Smooth muscle cell (in vitro differentiated cells): ENCODE data around the gene ABCC1. TPM values are rescaled to one million over a fixed set of nuclear protein-coding genes. Genes with fewer than 3 reads are reported as not detected.

ENCODE experiments used
- DNase-seq: peaks from one replicate; lab custom pipeline; 2025; ENCODE audit not compliant: unreplicated experiment; lab: John Stamatoyannopoulos, UW
- H2AFZ ChIP-seq: fragments of 200-600 bp; sonication (generic); 2 replicates; pipeline ENCODE4 v1.6.0; 2016; ENCODE audit warnings: antibody characterized with exemption, low read depth, mild to moderate bottlenecking
- H3F3A ChIP-seq: fragments of 200-600 bp; sonication (generic); 2 replicates; pipeline ENCODE4 v1.6.0; 2017; ENCODE audit warnings: antibody characterized with exemption, low read depth
- H3K27ac ChIP-seq: fragments of 200-600 bp; sonication (generic); 2 replicates; pipeline ENCODE4 v1.5.1; 2016; ENCODE audit warnings: low read depth, mild to moderate bottlenecking
- H3K27me3 ChIP-seq: fragments of 200-600 bp; sonication (generic); 2 replicates; pipeline ENCODE4 v1.6.1; 2016; ENCODE audit warnings: low read depth, mild to moderate bottlenecking
- H3K36me3 ChIP-seq: fragments of 200-600 bp; sonication (generic); 2 replicates; pipeline ENCODE4 v1.5.1; 2016; ENCODE audit warnings: low read depth
- H3K4me1 ChIP-seq: fragments of 200-600 bp; sonication (generic); 2 replicates; pipeline ENCODE4 v1.5.1; 2016; ENCODE audit warnings: low read depth
- H3K4me2 ChIP-seq: fragments of 200-600 bp; sonication (generic); 2 replicates; pipeline ENCODE4 v1.6.0; 2016; ENCODE audit warnings: mild to moderate bottlenecking
- H3K4me3 ChIP-seq: fragments of 200-600 bp; sonication (generic); 2 replicates; pipeline ENCODE4 v1.5.1; 2016; ENCODE audit warnings: mild to moderate bottlenecking
- H3K79me2 ChIP-seq: fragments of 200-600 bp; sonication (generic); 2 replicates; pipeline ENCODE4 v1.6.0; 2016; ENCODE audit warnings: low read depth, mild to moderate bottlenecking
- H3K9ac ChIP-seq: fragments of 200-600 bp; sonication (generic); 2 replicates; pipeline ENCODE4 v1.6.0; 2016; ENCODE audit warnings: low read depth
- H3K9me3 ChIP-seq: fragments of 200-600 bp; sonication (generic); replicated peaks from 2 replicates; pipeline ENCODE4 v1.5.1; 2016; ENCODE audit warnings: low read depth
- H4K20me1 ChIP-seq: fragments of 200-600 bp; sonication (generic); 2 replicates; pipeline ENCODE4 v1.6.0; 2016; ENCODE audit warnings: low read depth
- CTCF ChIP-seq: fragments of 200-600 bp; sonication (generic); IDR thresholded peaks from 2 replicates; pipeline ENCODE4 v1.5.1; 2017; ENCODE audit warnings: borderline replicate concordance, mild to moderate bottlenecking, antibody characterized with exemption; ENCODE audit not compliant: insufficient read depth, poor library complexity, severe bottlenecking
- WGBS: methylation state at CpG from one replicate; pipeline ENCODE4 v1.1.7; 2016; ENCODE audit warnings: low lambda C conversion rate; 5-methylcytosine and 5-hydroxymethylcytosine counted together
- polyA plus RNA-seq: library from polyadenylated mRNA; unstranded; fragments of >200 nt; fragmentation: Nextera tagmentation; extraction: Ambion mirVana; gene quantifications from 2 replicates; pipeline ENCODE4 v1.2.1, GENCODE V29; 2016
- total RNA-seq: library from RNA; depleted of rRNA; stranded (reverse); fragments of >200 nt; gene quantifications from 2 replicates; pipeline ENCODE4 v1.2.3, GENCODE V29; 2014

The ABCC1 gene
- total and polyA plus RNA-seq, 2 experiments from 2014 or later: 10.2 to 22.7 TPM

- no peak overlapping the region for H3K9ac ChIP-seq
- WGBS: 93% methylated on average over 10 of the region's 10 CpGs
- no peaks in the 10 kb centered on the region for H3K9me3 ChIP-seq
- H3K4me2 ChIP-seq: no peak overlapping the region
- TF ChIP-seq CTCF: no peak
- H2AFZ ChIP-seq: no peak overlapping the region
- peaks cover under 1% of the 10 kb centered on the region for H3K36me3 ChIP-seq
- no peaks in the 10 kb centered on the region for H3F3A ChIP-seq
- H3K4me1 ChIP-seq: no peaks in the 10 kb centered on the region
- H3K27me3 ChIP-seq: no peaks in the 10 kb centered on the region
- no peaks in the 10 kb centered on the region for H4K20me1 ChIP-seq
- no peak for DNase-seq
- no peaks in the 10 kb centered on the region for H3K79me2 ChIP-seq
- H3K4me3 ChIP-seq: no peak overlapping the region
- H3K27ac ChIP-seq: no peak overlapping the region
These were observed 91.9 kb downstream of the ABCC1 start for GRCh38 chr16:16041196-16041892.

- Histone ChIP-seq H2AFZ (no peak overlapping the region), H3F3A (no peaks in the 10 kb centered on the region)
- WGBS: 96% methylated on average over 2 of the region's 2 CpGs
These were observed 92.7 kb downstream of the ABCC1 start for GRCh38 chr16:16042076-16042475.

GRCh38 chr16:16045296-16045695 lies 95.9 kb downstream of the ABCC1 start:
- H3K36me3 ChIP-seq: peaks cover 3% of the 10 kb centered on the region
- DNase-seq: no peak
- H2AFZ ChIP-seq: no peak overlapping the region
- no peak for TF ChIP-seq CTCF
- H4K20me1 ChIP-seq: no peaks in the 10 kb centered on the region
- H3K4me3 ChIP-seq: no peak overlapping the region
- H3K4me1 ChIP-seq: no peaks in the 10 kb centered on the region
- no peak overlapping the region for H3K4me2 ChIP-seq
- no peak overlapping the region for H3K9ac ChIP-seq
- no peaks in the 10 kb centered on the region for H3K27me3 ChIP-seq
- H3F3A ChIP-seq: no peaks in the 10 kb centered on the region
- no peaks in the 10 kb centered on the region for H3K79me2 ChIP-seq
- no peak overlapping the region for H3K27ac ChIP-seq
- 75% methylated on average over 2 of the region's 2 CpGs for WGBS
- H3K9me3 ChIP-seq: no peaks in the 10 kb centered on the region

More at GRCh38 chr16:16042076-16042475, 92.7 kb downstream of the ABCC1 start:
- Histone ChIP-seq H3K79me2 (no peaks in the 10 kb centered on the region), H3K27ac (no peak overlapping the region), H3K9ac (no peak overlapping the region), H3K36me3 (peaks cover 3% of the 10 kb centered on the region), H3K27me3 (no peaks in the 10 kb centered on the region), H4K20me1 (no peaks in the 10 kb centered on the region), H3K4me1 (no peaks in the 10 kb centered on the region), H3K4me2 (no peak overlapping the region), H3K9me3 (no peaks in the 10 kb centered on the region), H3K4me3 (no peak overlapping the region)
- TF ChIP-seq CTCF: no peak
- DNase-seq: no peak

GRCh38 chr16:16045879-16046278 lies 96.5 kb downstream of the ABCC1 start:
- no peaks in the 10 kb centered on the region for H3K79me2 ChIP-seq
- peaks cover 3% of the 10 kb centered on the region for H3K36me3 ChIP-seq
- WGBS: 85% methylated on average over 12 of the region's 12 CpGs
- H3K4me2 ChIP-seq: no peak overlapping the region
- no peak overlapping the region for H2AFZ ChIP-seq
- H3K27me3 ChIP-seq: no peaks in the 10 kb centered on the region
- H3K27ac ChIP-seq: no peak overlapping the region
- no peaks in the 10 kb centered on the region for H3K9me3 ChIP-seq
- H3K4me1 ChIP-seq: no peaks in the 10 kb centered on the region
- TF ChIP-seq CTCF: peak; percentile 12
- no peaks in the 10 kb centered on the region for H3F3A ChIP-seq
- H3K9ac ChIP-seq: no peak overlapping the region
- no peak for DNase-seq
- no peak overlapping the region for H3K4me3 ChIP-seq
- H4K20me1 ChIP-seq: no peaks in the 10 kb centered on the region
